Ovary (tissue), 3 donors: ENCODE results near the gene DPT.

ENCODE experiments used
- EP300 ChIP-seq: sonication (generic); formaldehyde crosslinking; IDR thresholded peaks from one replicate; pipeline ENCODE4 v1.6.1; 2017; ENCODE audit warnings: antibody characterized with exemption
- POLR2A ChIP-seq: fragments of 450-650 bp; IDR thresholded peaks from one replicate; pipeline ENCODE4 v1.6.1; 2017; ENCODE audit warnings: antibody characterized with exemption, mild to moderate bottlenecking, moderate library complexity
- TF ChIP-seq, protein P1 (sequence below), 3 donors: fragments of 450-650 bp in 2 of 3; fragments of 200-600 bp in 1 of 3; IDR thresholded peaks; one replicate each; pipeline versions ENCODE4 v1.5.1 to v1.8.0; 2016 to 2022; ENCODE audit warnings: antibody characterized with exemption in 3 of 3, mild to moderate bottlenecking in 1 of 3
- donor health status: DM: no; HTN: no; CAD: no.

DNA sequence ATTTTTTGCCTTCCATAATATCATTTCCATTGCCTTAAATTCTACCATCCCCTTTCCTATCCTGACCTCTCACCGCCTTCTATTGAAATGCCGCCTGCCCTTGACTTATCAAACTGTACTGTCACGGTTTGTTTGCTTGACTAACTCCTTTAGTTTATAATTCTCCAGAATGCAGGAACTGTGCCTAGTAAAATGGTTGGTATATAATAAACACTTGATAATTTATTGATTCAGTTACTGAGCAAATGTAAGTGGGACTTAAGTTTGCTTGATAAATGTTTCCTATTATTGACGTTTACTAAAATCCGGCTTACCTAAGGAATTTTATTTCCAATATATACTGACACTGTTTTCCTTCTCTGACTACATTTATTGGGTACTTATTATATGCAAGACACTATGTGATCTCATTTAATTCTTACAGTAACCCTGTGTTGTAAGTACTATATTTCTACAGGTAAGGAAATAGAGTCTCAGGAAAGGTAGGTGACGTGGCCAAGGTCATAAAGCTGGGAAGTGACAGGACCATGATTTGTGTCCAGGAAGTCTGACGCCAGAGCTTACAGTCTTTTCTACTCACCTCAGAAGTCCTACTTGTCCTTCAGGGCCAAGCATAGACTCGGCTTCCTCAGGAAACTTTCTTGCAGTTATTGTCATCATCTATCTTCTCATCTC is 35.7 kb downstream of the DPT start:
- TF ChIP-seq, protein P1, sequence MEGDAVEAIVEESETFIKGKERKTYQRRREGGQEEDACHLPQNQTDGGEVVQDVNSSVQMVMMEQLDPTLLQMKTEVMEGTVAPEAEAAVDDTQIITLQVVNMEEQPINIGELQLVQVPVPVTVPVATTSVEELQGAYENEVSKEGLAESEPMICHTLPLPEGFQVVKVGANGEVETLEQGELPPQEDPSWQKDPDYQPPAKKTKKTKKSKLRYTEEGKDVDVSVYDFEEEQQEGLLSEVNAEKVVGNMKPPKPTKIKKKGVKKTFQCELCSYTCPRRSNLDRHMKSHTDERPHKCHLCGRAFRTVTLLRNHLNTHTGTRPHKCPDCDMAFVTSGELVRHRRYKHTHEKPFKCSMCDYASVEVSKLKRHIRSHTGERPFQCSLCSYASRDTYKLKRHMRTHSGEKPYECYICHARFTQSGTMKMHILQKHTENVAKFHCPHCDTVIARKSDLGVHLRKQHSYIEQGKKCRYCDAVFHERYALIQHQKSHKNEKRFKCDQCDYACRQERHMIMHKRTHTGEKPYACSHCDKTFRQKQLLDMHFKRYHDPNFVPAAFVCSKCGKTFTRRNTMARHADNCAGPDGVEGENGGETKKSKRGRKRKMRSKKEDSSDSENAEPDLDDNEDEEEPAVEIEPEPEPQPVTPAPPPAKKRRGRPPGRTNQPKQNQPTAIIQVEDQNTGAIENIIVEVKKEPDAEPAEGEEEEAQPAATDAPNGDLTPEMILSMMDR (IDR thresholded peaks at IDR 0.05) = no peak
- TF ChIP-seq POLR2A (no peak), EP300 (no peak)
